T-helper 17 cell (primary cell): Measurements from ENCODE around the gene TMEM171. TPM values are rescaled to one million over a fixed set of nuclear protein-coding genes. Genes with fewer than 3 reads are reported as not detected.

Experiments used
- ATAC-seq: fragments of 150-1000 bp; cut with Tn5 transposase; 2 replicates; pipeline ENCODE4 v1.10.0; 2021; ENCODE audit warnings: mild to moderate bottlenecking, moderate library complexity
- DNase-seq, 3 donors: peaks; one replicate each; pipeline versions ENCODE4 v3.0.0 to v3.0.0-alpha.2; 2020 to 2021
- H3K9me3 ChIP-seq: one replicate; pipeline ENCODE4 v1.7.0; 2013; ENCODE audit warnings: low read length, mild to moderate bottlenecking; ENCODE audit not compliant: control insufficient read depth, poor library complexity, severe bottlenecking
- H3K27ac Mint-ChIP-seq: one replicate; pipeline ENCODE4 v1.8.0; 2022; ENCODE audit warnings: mild to moderate bottlenecking, moderate library complexity, mixed read lengths
- H3K27me3 Mint-ChIP-seq: one replicate; pipeline ENCODE4 v1.8.0; 2022; ENCODE audit warnings: mixed read lengths
- H3K36me3 Mint-ChIP-seq: one replicate; pipeline ENCODE4 v1.8.0; 2022; ENCODE audit warnings: low read depth, mixed read lengths
- H3K4me1 Mint-ChIP-seq: one replicate; pipeline ENCODE4 v1.8.0; 2022; ENCODE audit warnings: mild to moderate bottlenecking, mixed read lengths
- H3K4me3 Mint-ChIP-seq: one replicate; pipeline ENCODE4 v1.8.0; 2022; ENCODE audit warnings: mild to moderate bottlenecking, moderate library complexity, mixed read lengths
- total RNA-seq, 4 donors: library from RNA in 2 of 4; stranded (reverse) in 2 of 4; gene quantifications; one replicate each; pipeline ENCODE4 v1.2.3 and lab custom pipeline; 2022 to 2026

TMEM171 gene
- total RNA-seq, 2 donors from 2014 or later, result 0.50 TPM; not detected in 1

DNA sequence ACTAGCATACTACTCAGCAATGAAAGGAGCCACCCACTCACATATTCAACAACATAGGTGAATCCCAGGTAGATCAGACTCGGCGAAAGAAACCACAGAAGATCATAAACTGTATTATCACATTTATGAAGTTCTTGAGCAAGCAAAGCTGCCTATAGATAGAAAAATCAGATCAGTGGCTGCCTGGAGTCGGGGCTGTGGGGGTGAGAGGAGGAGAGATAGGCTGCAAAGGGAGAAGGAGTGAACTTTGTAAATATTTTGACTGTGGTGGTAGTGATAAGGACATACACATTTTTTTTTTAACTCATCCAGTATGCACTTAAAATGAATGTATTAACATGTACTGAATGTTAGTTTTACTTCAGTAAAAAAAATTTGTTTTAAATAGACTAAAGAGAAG lies 29.2 kb downstream of the TMEM171 start:
- Mint-ChIP-seq H3K4me1 (peaks cover 7% of the 10 kb centered on the region), H3K36me3 (no peaks in the 10 kb centered on the region), H3K27ac (no peak overlapping the region), H3K4me3 (no peak overlapping the region), H3K27me3 (peaks cover 72% of the 10 kb centered on the region)
- ATAC-seq (no peak), DNase-seq (no peak)
- no peaks in the 10 kb centered on the region for H3K9me3 ChIP-seq

DNA sequence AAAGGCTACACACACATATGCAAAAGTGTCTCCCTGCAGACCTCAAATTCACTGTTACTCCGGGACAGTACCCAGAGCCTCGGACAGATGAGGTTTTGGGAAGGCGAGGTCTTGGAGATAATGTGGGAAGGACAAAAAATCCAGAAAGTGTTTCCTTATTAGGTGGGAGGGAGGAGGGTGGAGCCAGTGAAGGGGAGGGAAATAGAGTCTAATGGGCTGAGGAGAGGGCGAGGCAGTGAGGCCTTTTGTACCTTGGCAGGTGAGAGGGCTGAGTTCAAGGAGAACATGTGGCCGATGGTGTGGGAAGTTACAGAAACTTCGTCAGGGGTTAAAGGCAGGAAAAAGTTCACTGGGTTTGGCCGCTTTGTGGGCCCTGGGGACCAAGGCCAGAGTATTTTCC lies 30.5 kb downstream of the TMEM171 start:
- Mint-ChIP-seq H3K27me3 (peaks cover 75% of the 10 kb centered on the region), H3K4me3 (no peak overlapping the region), H3K27ac (no peak overlapping the region), H3K36me3 (no peaks in the 10 kb centered on the region), H3K4me1 (peaks cover 7% of the 10 kb centered on the region)
- no peaks in the 10 kb centered on the region for H3K9me3 ChIP-seq
- ATAC-seq (no peak), DNase-seq (no peak)

DNA sequence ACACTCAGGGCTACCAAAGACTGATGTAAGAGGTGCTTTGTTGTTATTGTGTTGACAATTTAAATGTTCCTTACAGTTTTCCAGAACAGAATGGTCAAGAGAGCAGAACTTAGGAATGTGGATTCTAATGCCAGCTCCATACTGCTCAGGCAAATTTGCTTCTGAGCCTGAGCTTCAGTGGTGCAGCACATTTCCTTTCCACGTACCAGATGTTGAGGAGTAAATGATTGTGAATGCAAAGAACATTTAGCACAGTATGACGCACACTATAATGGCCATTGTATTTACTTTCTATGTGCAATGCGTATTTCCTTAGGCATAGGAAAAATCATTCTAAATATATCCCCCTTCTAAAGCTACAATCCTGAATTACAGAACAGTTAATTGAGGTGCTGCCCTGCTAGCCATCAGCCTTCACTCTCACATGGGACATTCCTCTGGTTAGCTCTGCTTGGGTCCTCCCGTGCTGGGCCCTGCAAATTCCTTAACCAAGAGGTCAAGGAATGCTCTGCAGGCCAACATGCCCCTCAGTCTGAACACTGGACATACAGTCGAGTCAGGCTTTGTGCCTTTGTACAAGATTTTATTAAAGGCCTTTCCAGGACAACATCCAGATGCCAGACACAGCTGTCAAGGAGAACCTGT lies 31.5 kb downstream of the TMEM171 start:
- Mint-ChIP-seq H3K27ac (no peak overlapping the region), H3K36me3 (no peaks in the 10 kb centered on the region), H3K4me1 (peaks cover 7% of the 10 kb centered on the region), H3K27me3 (peaks cover 73% of the 10 kb centered on the region), H3K4me3 (no peak overlapping the region)
- no peak for DNase-seq
- no peak for ATAC-seq
- no peaks in the 10 kb centered on the region for H3K9me3 ChIP-seq

DNA sequence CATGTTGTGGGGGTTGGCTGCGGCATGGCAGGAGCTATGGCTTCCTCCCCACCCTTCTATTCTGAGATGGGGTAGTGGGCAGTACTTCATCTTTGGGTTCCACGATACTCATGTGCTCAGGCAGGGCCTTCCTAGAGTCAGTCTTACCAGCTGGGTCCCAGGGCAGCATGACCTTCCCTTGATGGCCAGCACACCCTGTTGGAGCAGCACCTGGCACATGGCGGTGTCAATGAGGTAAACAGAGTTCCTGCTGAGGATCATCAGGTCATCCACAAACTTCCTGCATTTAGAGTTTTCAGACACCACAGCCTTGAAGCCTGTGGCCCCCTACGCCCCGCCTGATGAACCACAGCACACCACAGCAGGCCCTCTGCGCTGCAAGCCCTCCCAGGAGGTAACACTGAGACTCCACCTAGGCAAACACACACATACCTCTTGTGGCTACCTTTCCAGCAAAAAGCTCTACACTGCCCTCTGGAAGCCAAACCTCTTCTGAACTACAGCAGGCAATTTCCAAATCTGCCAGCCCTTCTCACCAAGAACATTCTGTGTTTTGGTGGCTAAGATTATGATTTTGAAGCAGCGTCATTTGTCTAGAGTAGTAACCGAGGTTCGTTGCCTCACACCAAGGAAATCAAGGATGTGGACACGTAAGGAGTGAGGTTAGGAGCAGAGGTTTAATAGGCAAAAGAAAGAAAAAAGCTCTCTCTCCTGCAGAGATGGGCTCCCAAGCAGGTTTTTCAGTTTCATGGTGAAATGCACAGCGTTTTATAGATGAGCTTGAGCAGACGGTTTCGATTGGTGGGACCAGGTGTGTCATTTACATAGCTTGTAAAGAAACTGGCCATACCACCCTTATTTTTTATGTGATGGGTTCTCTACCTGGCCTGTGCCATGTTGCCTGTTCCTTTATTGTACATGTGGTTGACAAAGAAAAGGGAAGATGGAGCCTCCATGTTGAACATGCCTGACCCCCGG lies 32.3 kb downstream of the TMEM171 start:
- no peak overlapping the region for H3K27ac Mint-ChIP-seq
- no peak overlapping the region for H3K4me3 Mint-ChIP-seq
- H3K27me3 Mint-ChIP-seq, result peaks cover 74% of the 10 kb centered on the region
- H3K4me1 Mint-ChIP-seq, result peaks cover 7% of the 10 kb centered on the region
- H3K36me3 Mint-ChIP-seq, result no peaks in the 10 kb centered on the region
- ATAC-seq (no peak), DNase-seq (no peak)
- H3K9me3 ChIP-seq, result no peaks in the 10 kb centered on the region

DNA sequence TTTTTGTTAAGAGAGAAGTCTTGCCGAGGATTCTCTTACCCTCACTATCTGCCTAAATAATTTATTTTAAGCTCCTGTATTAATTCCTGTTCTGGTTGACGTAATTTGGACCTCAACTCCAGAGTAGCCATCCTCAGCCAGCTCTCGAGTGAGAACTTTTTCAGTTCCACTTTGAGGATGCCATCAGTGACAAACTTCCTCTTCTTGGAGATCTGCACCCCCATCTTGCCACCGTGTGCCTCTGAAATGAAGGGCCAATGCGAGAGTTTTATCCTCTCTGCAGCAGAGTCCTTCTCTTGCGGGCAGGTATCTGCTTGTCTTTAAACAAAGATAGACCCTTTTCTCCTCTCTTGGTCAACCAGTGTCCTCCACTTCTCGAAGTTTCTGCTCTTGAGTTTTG lies 33.1 kb downstream of the TMEM171 start:
- H3K4me3 Mint-ChIP-seq, result no peak overlapping the region
- H3K27me3 Mint-ChIP-seq, result peaks cover 82% of the 10 kb centered on the region

DNA sequence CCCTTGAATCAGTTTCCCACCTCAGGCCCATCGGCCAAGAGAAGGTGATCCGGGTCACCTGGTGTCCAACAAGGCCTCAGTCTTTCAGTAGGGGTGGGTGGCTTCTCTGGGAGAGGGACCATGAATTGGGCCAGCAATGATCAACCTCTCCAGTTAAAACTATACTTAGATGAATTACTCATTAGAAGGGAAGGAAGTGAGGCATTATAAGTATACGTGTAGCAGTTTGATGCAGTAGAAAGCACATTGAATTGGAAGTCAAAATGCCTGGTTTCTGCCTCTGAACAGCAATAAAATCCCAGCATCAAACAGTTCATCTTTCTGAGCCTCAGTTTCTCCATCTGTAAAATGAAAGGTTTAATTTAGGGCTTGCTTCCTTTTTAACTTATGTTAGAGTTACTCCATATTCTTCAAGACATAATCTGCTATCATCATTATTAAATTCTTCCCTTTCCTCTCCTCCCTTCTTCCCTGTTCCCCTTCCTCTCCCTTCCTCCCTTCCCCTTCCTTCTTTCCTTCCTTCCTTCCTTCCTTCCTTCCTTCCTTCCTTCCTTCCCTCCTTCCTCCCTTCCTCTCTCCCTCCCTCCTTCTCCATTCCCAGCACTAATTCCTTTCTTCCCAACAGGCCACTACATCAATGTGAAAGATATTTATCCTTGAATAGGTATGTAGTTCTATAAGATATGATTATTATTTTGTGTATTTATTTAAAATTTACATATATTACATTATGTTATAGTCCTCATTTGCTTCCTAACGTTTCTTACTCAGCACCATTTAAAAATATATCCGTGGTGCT lies 34.0 kb downstream of the TMEM171 start:
- H3K27ac Mint-ChIP-seq, result no peak overlapping the region
- no peak overlapping the region for H3K4me3 Mint-ChIP-seq
- peaks cover 10% of the 10 kb centered on the region for H3K4me1 Mint-ChIP-seq
- H3K9me3 ChIP-seq, result no peaks in the 10 kb centered on the region
- peaks cover 82% of the 10 kb centered on the region for H3K27me3 Mint-ChIP-seq
- ATAC-seq, result no peak
- DNase-seq, result no peak
- H3K36me3 Mint-ChIP-seq, result no peaks in the 10 kb centered on the region

More for the DNA sequence above, 33.1 kb downstream of the TMEM171 start:
- no peaks in the 10 kb centered on the region for H3K36me3 Mint-ChIP-seq
- no peaks in the 10 kb centered on the region for H3K9me3 ChIP-seq
- peaks cover 10% of the 10 kb centered on the region for H3K4me1 Mint-ChIP-seq
- ATAC-seq (no peak), DNase-seq (no peak)
- H3K27ac Mint-ChIP-seq, result no peak overlapping the region

DNA sequence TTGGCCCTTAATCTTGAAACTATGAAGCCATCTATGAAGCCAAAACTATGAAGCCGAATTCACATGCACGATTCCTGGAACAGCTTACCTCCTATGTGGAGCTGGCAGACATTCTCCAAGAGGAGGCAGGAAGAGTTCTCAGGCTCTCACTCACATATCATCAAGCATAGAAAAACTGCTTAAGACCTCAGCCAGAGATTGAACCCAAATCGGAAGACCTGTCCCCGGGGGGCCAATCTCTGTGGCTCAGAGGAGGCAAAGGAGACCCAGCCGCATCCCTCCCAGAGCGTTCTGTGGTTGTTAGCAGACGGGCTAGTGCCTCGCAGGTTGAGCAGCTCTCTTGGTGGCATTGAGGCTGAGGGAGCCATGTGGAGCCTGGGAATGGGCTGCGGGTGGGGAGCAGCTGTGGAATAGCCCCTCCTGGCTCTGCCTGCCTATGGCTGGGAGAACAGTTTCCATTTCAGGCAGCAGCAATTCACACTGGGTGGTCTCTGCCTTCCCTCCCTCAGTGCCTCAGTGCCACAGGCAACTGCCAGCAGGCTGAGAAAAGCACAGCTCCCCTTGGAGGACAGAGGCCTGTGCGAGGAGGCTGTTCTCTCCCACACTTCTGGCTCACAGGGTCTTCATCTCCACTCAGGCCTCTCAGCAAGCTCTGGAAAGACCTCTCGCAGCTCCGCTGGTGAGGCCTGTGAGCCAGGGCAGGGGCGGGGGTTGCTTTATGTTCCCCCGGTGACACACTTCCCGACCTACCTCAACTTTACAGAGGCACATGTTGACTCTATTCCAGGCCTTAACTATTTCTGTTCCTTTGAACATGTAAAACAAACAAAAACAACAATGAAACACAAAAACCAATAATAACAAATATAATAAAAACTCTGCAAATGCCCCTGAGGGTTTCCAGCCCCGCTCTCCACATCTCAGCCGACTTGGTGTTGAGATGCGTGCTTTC lies 35.2 kb downstream of the TMEM171 start:
- DNase-seq (no peak), ATAC-seq (no peak)
- no peaks in the 10 kb centered on the region for H3K9me3 ChIP-seq
- no peak overlapping the region for H3K27ac Mint-ChIP-seq
- H3K36me3 Mint-ChIP-seq, result no peaks in the 10 kb centered on the region
- H3K27me3 Mint-ChIP-seq, result peaks cover 74% of the 10 kb centered on the region
- no peak overlapping the region for H3K4me3 Mint-ChIP-seq
- peaks cover 20% of the 10 kb centered on the region for H3K4me1 Mint-ChIP-seq

DNA sequence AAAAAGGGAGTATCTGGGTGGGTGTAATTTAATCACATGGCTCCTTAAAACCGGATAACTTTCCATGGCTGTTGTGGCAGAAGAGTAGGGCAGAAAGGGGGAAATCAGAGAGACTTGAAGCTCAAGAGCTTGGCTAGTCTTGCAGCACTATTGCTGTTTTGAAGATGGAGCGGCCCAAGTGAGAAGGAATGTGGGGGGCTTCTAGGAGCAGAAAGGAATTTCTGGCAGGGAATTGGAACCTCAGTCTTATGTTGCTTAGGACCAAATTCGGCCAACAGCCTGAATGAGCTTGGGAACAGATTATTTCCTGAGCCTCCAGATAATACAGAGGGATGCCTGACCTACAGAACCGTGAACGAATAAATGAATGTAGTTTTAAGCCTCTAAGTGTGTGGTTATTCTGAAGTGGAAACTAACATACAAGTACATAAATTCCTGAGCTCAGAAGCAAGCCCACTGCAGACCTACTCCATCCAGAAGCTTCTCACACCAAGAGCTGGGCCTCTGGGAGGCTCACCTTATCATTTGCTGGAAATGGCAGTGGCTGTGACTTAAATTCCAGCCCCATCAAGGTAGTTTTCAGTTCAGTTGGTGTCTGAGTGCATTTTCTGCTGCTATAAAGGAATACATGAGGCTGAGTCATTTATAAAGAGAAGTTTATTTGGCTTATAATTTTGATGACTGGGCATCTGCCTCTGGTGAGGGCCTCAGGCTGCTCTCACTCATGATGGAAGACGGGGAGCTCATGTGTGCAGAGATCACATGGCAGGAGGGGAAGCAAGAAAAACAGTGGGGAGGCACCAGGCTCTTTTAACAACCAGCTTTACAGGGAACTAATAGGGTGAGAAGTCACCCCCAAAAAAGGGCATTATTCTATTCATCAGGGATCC lies 37.3 kb downstream of the TMEM171 start:
- Mint-ChIP-seq H3K36me3 (no peaks in the 10 kb centered on the region), H3K4me1 (peaks cover 26% of the 10 kb centered on the region), H3K4me3 (peak overlapping the region; percentile 5), H3K27me3 (peaks cover 66% of the 10 kb centered on the region), H3K27ac (no peak overlapping the region)
- no peaks in the 10 kb centered on the region for H3K9me3 ChIP-seq
- ATAC-seq (no peak), DNase-seq (no peak)

DNA sequence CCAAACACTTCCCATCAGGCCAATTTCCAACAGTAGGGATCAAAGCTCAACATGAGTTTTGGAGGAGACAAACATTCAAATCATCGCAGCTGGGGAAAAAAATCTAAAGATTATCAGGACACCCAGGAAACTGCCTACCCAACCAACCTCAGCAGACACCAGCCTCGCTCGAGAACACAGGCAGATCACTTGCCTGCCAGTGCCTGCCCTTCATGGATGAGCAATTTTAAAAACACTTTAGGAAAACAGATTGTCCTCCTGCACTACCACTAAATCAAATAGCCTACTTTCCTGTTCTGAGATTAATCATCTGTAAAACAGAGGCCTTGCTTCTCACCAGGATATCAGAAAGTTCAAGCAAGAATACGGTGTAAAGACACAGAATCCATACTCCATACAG lies 37.9 kb downstream of the TMEM171 start:
- Mint-ChIP-seq H3K27me3 (peaks cover 63% of the 10 kb centered on the region), H3K36me3 (no peaks in the 10 kb centered on the region), H3K27ac (no peak overlapping the region), H3K4me1 (peaks cover 24% of the 10 kb centered on the region), H3K4me3 (no peak overlapping the region)
- DNase-seq (no peak), ATAC-seq (no peak)
- H3K9me3 ChIP-seq, result no peaks in the 10 kb centered on the region

DNA sequence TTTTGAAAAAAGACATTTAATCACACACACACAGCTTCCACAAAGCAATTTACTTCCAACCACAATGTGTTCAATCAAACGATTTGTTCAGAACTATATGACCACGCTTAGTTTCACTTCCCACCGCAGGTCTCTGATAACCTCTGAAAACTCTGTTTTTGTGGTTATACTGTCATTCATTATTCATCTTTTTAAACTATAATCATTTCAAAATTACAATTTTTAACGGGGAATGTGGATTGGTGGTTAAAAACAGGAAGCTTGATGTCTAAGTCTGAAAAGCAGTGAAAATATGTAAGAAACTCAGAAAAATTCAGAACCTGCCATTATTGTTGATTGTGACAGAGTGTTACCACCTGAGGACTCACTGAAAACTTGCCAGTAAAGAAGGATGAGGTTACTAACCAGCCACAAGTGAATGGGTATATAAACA lies 39.9 kb downstream of the TMEM171 start:
- peaks cover 22% of the 10 kb centered on the region for H3K4me1 Mint-ChIP-seq
- H3K36me3 Mint-ChIP-seq, result no peaks in the 10 kb centered on the region
- peak overlapping the region; percentile 2 for H3K27ac Mint-ChIP-seq
- DNase-seq (no peak), ATAC-seq (peak; percentile 93)
- H3K27me3 Mint-ChIP-seq, result peaks cover 53% of the 10 kb centered on the region
- peak overlapping the region; percentile 64 for H3K4me3 Mint-ChIP-seq
- H3K9me3 ChIP-seq, result no peaks in the 10 kb centered on the region

DNA sequence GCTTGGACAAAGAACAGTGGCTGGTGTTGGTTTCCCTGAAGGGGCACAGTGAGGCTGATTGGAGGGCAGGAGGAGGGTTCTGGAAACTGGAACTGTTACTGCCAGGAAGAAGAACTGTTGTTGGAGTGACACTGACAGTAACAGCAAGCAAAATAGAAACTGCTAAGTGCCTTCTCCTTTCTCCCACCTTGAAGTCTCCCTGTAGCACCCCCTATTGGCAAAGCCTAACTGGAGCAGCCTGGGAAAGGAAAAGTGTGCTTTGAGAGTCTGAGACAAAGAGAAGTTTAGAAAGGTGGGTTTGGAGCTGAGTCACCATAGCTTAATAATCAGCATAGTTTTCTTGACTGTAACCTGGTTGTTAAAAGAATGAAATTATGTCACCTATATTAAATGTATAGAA lies 50.1 kb downstream of the TMEM171 start:
- H3K27ac Mint-ChIP-seq, result no peak overlapping the region
- H3K4me3 Mint-ChIP-seq, result no peak overlapping the region
- H3K9me3 ChIP-seq, result peaks cover 2% of the 10 kb centered on the region
- H3K4me1 Mint-ChIP-seq, result no peaks in the 10 kb centered on the region
- no peak for DNase-seq
- peaks cover 72% of the 10 kb centered on the region for H3K27me3 Mint-ChIP-seq
- no peak for ATAC-seq
- H3K36me3 Mint-ChIP-seq, result no peaks in the 10 kb centered on the region
